K562 (cell line): ENCODE measurements around the gene SESN3. TPM values are rescaled to one million over a fixed set of nuclear protein-coding genes. Genes with fewer than 3 reads are reported as not detected.

Source experiments
- ATAC-seq: fragments of 200-7000 bp; cut with Tn5 transposase; 3 replicates; pipeline ENCODE4 v1.9.1; 2020; ENCODE audit warnings: moderate library complexity
- BruUV-seq: library from RNA; stranded (reverse); fragments of 400-500 nt; replicated peaks from 2 replicates; lab custom pipeline; 2021; lab: Mats Ljungman, UMichigan
- CTCF ChIA-PET: fragments of 300-600 bp; formaldehyde crosslinking; extraction: SDS; loops from one replicate; lab custom pipeline; 2021; ENCODE audit warnings: low intra/inter-chr PET ratio; lab: Yijun Ruan, JAX
- POLR2A ChIA-PET: fragments of 300-600, 350-650 bp; sonication (Branson Sonifier 250); formaldehyde crosslinking; extraction: SDS; loops from one replicate; lab custom pipeline; 2021; ENCODE audit warnings: antibody characterized with exemption, inconsistent platforms; lab: Yijun Ruan, JAX
- DNase-seq, 4 experiments: peaks; one replicate each; pipeline versions ENCODE4 v3.0.0 to v3.0.0-alpha.2; 2011 to 2018; ENCODE audit warnings: low spot score in 3 of 4, mixed read lengths in 3 of 4; ENCODE audit errors: extremely low read depth in 1 of 4
- FAIRE-seq: peaks from 2 replicates; lab custom pipeline; 2011; peaks lifted over from hg19 to GRCh38; lab: Jason Lieb, UNC
- H2AFZ ChIP-seq: 2 replicates; pipeline ENCODE4 v1.6.0; 2011; ENCODE audit warnings: low read depth, low read length, control low read depth, inconsistent platforms
- H3K27ac ChIP-seq: fragments of 200-600 bp; 3 replicates; pipeline ENCODE4 v1.8.0; 2011; ENCODE audit warnings: low read depth, mild to moderate bottlenecking, control low read depth, inconsistent platforms, low read length, moderate library complexity, mixed read lengths; ENCODE audit errors: extremely low read depth
- H3K27me3 ChIP-seq, 2 experiments: fragments of 300-600 bp in 1 of 2; 2 replicates in 1 of 2; 3 replicates in 1 of 2; pipeline versions ENCODE4 v1.6.0 to v1.8.0; 2011; ENCODE audit warnings: inconsistent platforms in 2 of 2, low read length in 2 of 2, mild to moderate bottlenecking in 1 of 2, mixed read lengths in 1 of 2, moderate library complexity in 1 of 2; ENCODE audit not compliant: control insufficient read depth in 2 of 2, insufficient read depth in 2 of 2
- H3K36me3 ChIP-seq: fragments of 300-600 bp; 3 replicates; pipeline ENCODE4 v1.8.0; 2011; ENCODE audit warnings: mild to moderate bottlenecking, low read length, inconsistent platforms; ENCODE audit not compliant: control insufficient read depth, insufficient read depth
- H3K4me1 ChIP-seq, 2 experiments: fragments of 200-600 bp in 1 of 2; replicated peaks in 1 of 2; 2 replicates in 1 of 2; 3 replicates in 1 of 2; pipeline versions ENCODE4 v1.5.1 to v1.8.0; 2011; ENCODE audit warnings: inconsistent platforms in 2 of 2, low read length in 2 of 2, mild to moderate bottlenecking in 1 of 2, mixed read lengths in 1 of 2, moderate library complexity in 1 of 2; ENCODE audit not compliant: control insufficient read depth in 2 of 2, insufficient read depth in 2 of 2
- H3K4me2 ChIP-seq: 2 replicates; pipeline ENCODE4 v1.6.1; 2011; ENCODE audit warnings: low read length, control low read depth, inconsistent platforms, mixed read lengths; ENCODE audit not compliant: insufficient read depth
- H3K4me3 ChIP-seq: fragments of 200-600 bp; sonication (generic), shearing (Covaris generic); 2 replicates; pipeline ENCODE4 v1.5.1; 2016; ENCODE audit warnings: control low read depth, inconsistent platforms
- H3K79me2 ChIP-seq: fragments of 200-600 bp; 3 replicates; pipeline ENCODE4 v1.8.0; 2011; ENCODE audit warnings: low read length, inconsistent platforms; ENCODE audit not compliant: control insufficient read depth, insufficient read depth
- H3K9ac ChIP-seq, 2 experiments: 2 replicates each; pipeline versions ENCODE4 v1.6.0 to v1.6.1; 2011; ENCODE audit warnings: low read depth in 2 of 2, low read length in 2 of 2, control low read depth in 1 of 2, inconsistent platforms in 1 of 2, mild to moderate bottlenecking in 1 of 2, mixed read lengths in 1 of 2; ENCODE audit not compliant: insufficient read depth in 1 of 2
- H3K9me1 ChIP-seq: one replicate; pipeline ENCODE4 v1.6.0; 2011; ENCODE audit warnings: inconsistent platforms, mild to moderate bottlenecking, low read length, moderate library complexity; ENCODE audit not compliant: control insufficient read depth, insufficient read depth
- H3K9me3 ChIP-seq: replicated peaks from 2 replicates; pipeline ENCODE4 v1.5.1; 2011; ENCODE audit warnings: low read depth, low read length, inconsistent platforms; ENCODE audit not compliant: control insufficient read depth, insufficient read depth
- H4K20me1 ChIP-seq: replicated peaks from 2 replicates; pipeline ENCODE4 v1.6.1; 2011; ENCODE audit warnings: low read length, inconsistent platforms, mixed read lengths; ENCODE audit not compliant: control insufficient read depth, insufficient read depth
- FOS ChIP-seq: IDR thresholded peaks from 3 replicates; pipeline ENCODE4 v1.6.1; 2011; ENCODE audit not compliant: insufficient read length; ENCODE audit errors: extremely low read depth
- NFIC ChIP-seq: fragments of 450-650 bp; IDR thresholded peaks from 2 replicates; pipeline ENCODE4 v1.6.1; 2017; ENCODE audit warnings: mild to moderate bottlenecking, inconsistent platforms
- RB1 ChIP-seq: fragments of 450-650 bp; IDR thresholded peaks from 2 replicates; pipeline ENCODE4 v1.6.1; 2017; ENCODE audit warnings: low read depth, mild to moderate bottlenecking
- ZNF184 ChIP-seq: sonication (generic); formaldehyde crosslinking; IDR thresholded peaks from 2 replicates; pipeline ENCODE4 v1.5.0; 2020; ENCODE audit warnings: missing genetic modification reagents
- WGBS: fragments of 100-300 bp; shearing (Covaris generic); methylation state at CpG from one replicate; pipeline ENCODE4 v1.1.6; 2016; ENCODE audit warnings: low coverage, mixed read lengths; ENCODE audit not compliant: insufficient coverage; ENCODE audit errors: missing lambda C conversion rate; 5-methylcytosine and 5-hydroxymethylcytosine counted together
- in situ Hi-C: fragments of 300-500 bp; cut with MboI; formaldehyde crosslinking; loops from 4 replicates; pipeline ENCODE4 v1.15.0; 2018; ENCODE audit warnings: inconsistent platforms, mixed read lengths
- intact Hi-C: fragments of 100-400 bp; cut with micrococcal nuclease; formaldehyde crosslinking; loops from 2 replicates; pipeline ENCODE4 v1.14.2; 2022
- polyA plus RNA-seq, 8 experiments: library from polyadenylated mRNA; depleted of rRNA in 4 of 8; stranded (reverse) in 5 of 8; unstranded in 3 of 8; fragments of >200 nt; fragmentation: Nextera tagmentation in 2 of 8; fragmentation: Illumina TruSeq in 1 of 8; extraction: Ambion mirVana in 2 of 8; extraction: Trizol in 1 of 8; gene quantifications; 2 replicates each; pipeline versions ENCODE4 v1.2.1 to v1.2.3, GENCODE V29; 2011 to 2014; ENCODE audit warnings: inconsistent platforms in 1 of 8, missing spikeins in 1 of 8
- total RNA-seq, 7 experiments: library from RNA; depleted of rRNA in 6 of 7; stranded (reverse); fragments of >200 nt in 6 of 7; fragmentation: Illumina TruSeq in 2 of 7; extraction: Trizol in 2 of 7; gene quantifications; 2 replicates each; pipeline versions ENCODE4 v1.2.1 to v1.2.3, GENCODE V29; 2011 to 2021; ENCODE audit warnings: low replicate concordance in 1 of 7
- TF ChIP-seq, protein P1 (sequence below): sonication (generic); formaldehyde crosslinking; IDR thresholded peaks from 2 replicates; pipeline ENCODE4 v1.8.1; 2022; ENCODE audit warnings: missing genetic modification reagents

SESN3 gene
- total and polyA plus RNA-seq, 9 of the 15 experiments (the other 6 are each of a cell fraction or from before 2014, with no cell fraction given), result 0.44 to 2.6 (median 1.5) TPM

GRCh38 chr11:95156916-95157541 is 74.0 kb downstream of the SESN3 start:
- BruUV-seq, result no TSS peak
- no peak for DNase-seq

DNA sequence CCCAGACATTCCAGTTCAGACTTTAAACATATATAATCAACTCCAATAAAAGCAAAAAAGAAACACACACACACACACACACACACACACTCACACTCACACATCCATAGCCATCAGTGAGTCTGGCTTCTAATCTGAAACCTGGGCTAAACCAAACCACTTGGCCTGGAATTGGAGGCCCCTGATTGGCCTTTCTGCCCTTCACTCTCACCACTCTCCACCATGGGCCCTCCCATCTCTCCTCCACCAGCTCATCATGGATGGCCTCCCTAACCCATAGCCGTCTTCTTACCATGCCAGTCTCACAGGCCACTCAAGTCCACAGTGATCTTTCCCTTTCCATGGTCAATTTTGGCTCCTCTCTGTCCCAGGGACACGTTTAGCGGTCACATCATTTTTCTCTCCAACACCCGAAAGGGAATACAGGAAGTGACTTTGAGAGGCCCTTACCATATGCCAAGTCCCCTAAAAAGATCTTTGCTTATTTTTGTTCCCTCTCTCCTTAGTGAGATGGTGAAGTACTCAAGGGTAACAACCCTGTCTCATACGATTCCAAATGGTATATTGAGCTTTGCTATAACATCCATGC is 74.8 kb downstream of the SESN3 start:
- peaks cover 17% of the 10 kb centered on the region in 2 experiments; a peak in 4 of 5 replicates for H3K4me1 ChIP-seq
- H3K9me1 ChIP-seq, result no peaks in the 10 kb centered on the region
- DNase-seq (peak in 2 of 4 experiments; percentile 28 to 60), ATAC-seq (no peak), FAIRE-seq (no peak)
- ChIA-PET POLR2A (interaction anchor here (0.8 to 2.2 kb wide), 4 partner anchors 10 to 89 kb away, joined by 3 to 4 read pairs (median 4); no protein-coding TSS in a partner anchor), CTCF (no interaction called here)
- intact Hi-C loops (loop anchor here (10.0 kb wide), 1 partner anchor 209 kb away; no protein-coding TSS in a partner anchor), in situ Hi-C loops (loop anchor here (10.0 kb wide), 1 partner anchor 149 kb away; no protein-coding TSS in a partner anchor)
- WGBS, result 76% methylated on average over 5 of the region's 5 CpGs
- H3K9me3 ChIP-seq, result peaks cover 2% of the 10 kb centered on the region; the same call in 1 of the 2 replicates
- no peaks in the 10 kb centered on the region for H3K27me3 ChIP-seq
- no peaks in the 10 kb centered on the region for H4K20me1 ChIP-seq
- no peak overlapping the region for H3K4me3 ChIP-seq
- H3K9ac ChIP-seq, result no peak overlapping the region
- H3K4me2 ChIP-seq, result no peak overlapping the region
- no peaks in the 10 kb centered on the region for H3K36me3 ChIP-seq
- no peaks in the 10 kb centered on the region for H3K79me2 ChIP-seq
- H2AFZ ChIP-seq, result peak overlapping the region; percentile 28
- H3K27ac ChIP-seq, result no peak overlapping the region
- BruUV-seq, result no TSS peak
- TF ChIP-seq, protein P1, sequence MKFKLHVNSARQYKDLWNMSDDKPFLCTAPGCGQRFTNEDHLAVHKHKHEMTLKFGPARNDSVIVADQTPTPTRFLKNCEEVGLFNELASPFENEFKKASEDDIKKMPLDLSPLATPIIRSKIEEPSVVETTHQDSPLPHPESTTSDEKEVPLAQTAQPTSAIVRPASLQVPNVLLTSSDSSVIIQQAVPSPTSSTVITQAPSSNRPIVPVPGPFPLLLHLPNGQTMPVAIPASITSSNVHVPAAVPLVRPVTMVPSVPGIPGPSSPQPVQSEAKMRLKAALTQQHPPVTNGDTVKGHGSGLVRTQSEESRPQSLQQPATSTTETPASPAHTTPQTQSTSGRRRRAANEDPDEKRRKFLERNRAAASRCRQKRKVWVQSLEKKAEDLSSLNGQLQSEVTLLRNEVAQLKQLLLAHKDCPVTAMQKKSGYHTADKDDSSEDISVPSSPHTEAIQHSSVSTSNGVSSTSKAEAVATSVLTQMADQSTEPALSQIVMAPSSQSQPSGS, result no peak
- no peak for TF ChIP-seq ZNF184

More at GRCh38 chr11:95156916-95157541, 74.0 kb downstream of the SESN3 start:
- H3K9me1 ChIP-seq, result no peaks in the 10 kb centered on the region
- no peak overlapping the region; the same call in 1 of the 2 replicates for H2AFZ ChIP-seq
- TF ChIP-seq NFIC (0 out of 2 replicates have a peak, but pooled peaks have one; percentile 12), FOS (no peak), RB1 (no peak)
- H3K9me3 ChIP-seq, result peaks cover 2% of the 10 kb centered on the region; the same call in 1 of the 2 replicates
- H3K79me2 ChIP-seq, result no peaks in the 10 kb centered on the region
- H3K27ac ChIP-seq, result no peak overlapping the region
- H3K27me3 ChIP-seq, result no peaks in the 10 kb centered on the region
- no peak overlapping the region for H3K4me2 ChIP-seq
- in situ Hi-C loops (loop anchor here (10.0 kb wide), 1 partner anchor 148 kb away; no protein-coding TSS in a partner anchor), intact Hi-C loops (loop anchor here (10.0 kb wide), 1 partner anchor 208 kb away; no protein-coding TSS in a partner anchor)
- ChIA-PET POLR2A (interaction anchor here (0.9 to 2.2 kb wide), 4 partner anchors 9 to 45 kb away, joined by 3 to 4 read pairs (median 3); no protein-coding TSS in a partner anchor), CTCF (no interaction called here)
- no peak overlapping the region for H3K9ac ChIP-seq
- FAIRE-seq (no peak), ATAC-seq (no peak)
- H3K4me3 ChIP-seq, result no peak overlapping the region
- no peaks in the 10 kb centered on the region for H4K20me1 ChIP-seq
- WGBS, result 67% methylated on average over 7 of the region's 7 CpGs
- peaks cover 13% of the 10 kb centered on the region in 2 experiments; a peak in 4 of 5 replicates for H3K4me1 ChIP-seq
- no peaks in the 10 kb centered on the region for H3K36me3 ChIP-seq
